ENCODE results near the gene BDKRB2.

BDKRB2 gene

DNA sequence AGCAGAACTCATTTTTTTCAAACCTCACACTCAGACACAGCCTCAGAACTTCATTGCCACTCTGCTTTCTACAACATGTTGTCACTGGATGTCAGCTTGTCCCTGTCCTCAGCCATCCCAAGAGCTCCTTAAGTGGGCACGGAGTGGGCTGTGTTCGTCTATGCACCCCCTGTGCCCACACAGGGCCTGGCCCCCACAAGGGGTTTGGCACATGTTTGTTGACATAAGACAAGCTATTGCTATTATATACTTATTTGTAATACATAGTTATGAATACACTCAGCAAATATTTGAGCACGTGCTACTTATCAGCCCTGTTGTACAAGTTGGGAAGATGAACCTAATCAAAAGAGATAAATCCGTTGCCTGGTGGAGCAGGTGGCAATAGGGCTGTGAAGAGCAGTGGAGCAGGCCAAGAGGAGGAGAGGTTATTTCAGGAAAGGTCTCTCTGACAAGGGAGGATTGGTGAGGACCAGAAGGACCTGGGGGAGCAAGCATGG, 47.1 kb downstream of the BDKRB2 start:
- no peak for ATAC-seq

DNA sequence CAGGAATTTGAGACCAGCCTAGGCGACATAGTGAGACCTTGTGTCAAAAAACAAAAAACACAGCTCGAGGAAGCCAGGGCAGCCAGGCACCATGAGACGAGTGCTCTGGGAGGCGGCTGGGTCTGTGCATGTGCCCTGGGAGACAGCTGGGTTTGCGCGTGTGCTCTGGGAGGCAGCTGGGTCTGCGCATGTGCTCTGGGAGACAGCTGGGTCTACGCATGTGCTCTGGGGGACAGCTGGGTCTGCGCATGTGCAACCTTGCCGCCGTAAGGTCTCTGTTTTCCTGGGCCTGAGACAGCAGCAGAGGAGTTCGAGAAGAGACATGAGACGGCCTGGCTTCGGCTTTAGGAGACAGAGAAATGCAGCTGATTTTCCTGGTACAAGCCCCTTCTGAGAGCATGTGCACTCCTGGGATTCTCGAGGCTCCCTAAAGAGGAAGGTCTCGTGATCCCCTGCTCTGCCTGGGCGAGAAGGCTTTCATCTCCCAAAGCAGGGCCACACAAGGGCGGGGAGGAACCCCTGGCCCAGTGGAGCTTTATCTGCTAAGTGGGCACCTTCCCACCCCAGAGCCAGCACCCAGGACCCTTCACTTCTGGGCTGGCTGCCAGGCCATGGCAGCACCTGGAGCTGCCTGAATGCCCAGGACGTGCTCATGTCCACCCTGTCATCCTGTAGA, 47.8 kb downstream of the BDKRB2 start:
- no peak for ATAC-seq
- peak; percentile 73 for TF ChIP-seq ZFP3 (CRISPR knock-in tag; IDR thresholded peaks at IDR 0.05)
- TF ChIP-seq SNAI2 (CRISPR knock-in tag; IDR thresholded peaks at IDR 0.05) = no peak
- no peak for TF ChIP-seq RARB (CRISPR knock-in tag; IDR thresholded peaks at IDR 0.05)
- TF ChIP-seq, protein P1, sequence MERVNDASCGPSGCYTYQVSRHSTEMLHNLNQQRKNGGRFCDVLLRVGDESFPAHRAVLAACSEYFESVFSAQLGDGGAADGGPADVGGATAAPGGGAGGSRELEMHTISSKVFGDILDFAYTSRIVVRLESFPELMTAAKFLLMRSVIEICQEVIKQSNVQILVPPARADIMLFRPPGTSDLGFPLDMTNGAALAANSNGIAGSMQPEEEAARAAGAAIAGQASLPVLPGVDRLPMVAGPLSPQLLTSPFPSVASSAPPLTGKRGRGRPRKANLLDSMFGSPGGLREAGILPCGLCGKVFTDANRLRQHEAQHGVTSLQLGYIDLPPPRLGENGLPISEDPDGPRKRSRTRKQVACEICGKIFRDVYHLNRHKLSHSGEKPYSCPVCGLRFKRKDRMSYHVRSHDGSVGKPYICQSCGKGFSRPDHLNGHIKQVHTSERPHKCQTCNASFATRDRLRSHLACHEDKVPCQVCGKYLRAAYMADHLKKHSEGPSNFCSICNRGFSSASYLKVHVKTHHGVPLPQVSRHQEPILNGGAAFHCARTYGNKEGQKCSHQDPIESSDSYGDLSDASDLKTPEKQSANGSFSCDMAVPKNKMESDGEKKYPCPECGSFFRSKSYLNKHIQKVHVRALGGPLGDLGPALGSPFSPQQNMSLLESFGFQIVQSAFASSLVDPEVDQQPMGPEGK (CRISPR knock-in tag; IDR thresholded peaks at IDR 0.05; ENCODE audit: borderline replicate concordance) = no peak
- TF ChIP-seq GLIS3 (CRISPR knock-in tag; IDR thresholded peaks at IDR 0.05) = no peak
- TF ChIP-seq ZNF565 (CRISPR knock-in tag; conservative IDR thresholded peaks at IDR 0.05; ENCODE audit: low read depth) = no peak
- no peak for TF ChIP-seq ESRRG (CRISPR knock-in tag; IDR thresholded peaks at IDR 0.05)

More for the DNA sequence above, 47.1 kb downstream of the BDKRB2 start:
- TF ChIP-seq, protein P1 (CRISPR knock-in tag; IDR thresholded peaks at IDR 0.05; ENCODE audit: borderline replicate concordance) = no peak
- TF ChIP-seq ISL1 (CRISPR knock-in tag; IDR thresholded peaks at IDR 0.05) (no peak), ZNF565 (CRISPR knock-in tag; conservative IDR thresholded peaks at IDR 0.05; ENCODE audit: low read depth) (no peak), OSR1 (CRISPR knock-in tag; IDR thresholded peaks at IDR 0.05) (no peak), TCF4 (CRISPR knock-in tag; IDR thresholded peaks at IDR 0.05; ENCODE audit: borderline replicate concordance) (no peak), ZNF70 (CRISPR knock-in tag; IDR thresholded peaks at IDR 0.05) (no peak), RARB (CRISPR knock-in tag; IDR thresholded peaks at IDR 0.05) (no peak), SNAI2 (CRISPR knock-in tag; IDR thresholded peaks at IDR 0.05) (no peak), TOX (CRISPR knock-in tag; IDR thresholded peaks at IDR 0.05; ENCODE audit: borderline replicate concordance) (no peak)

DNA sequence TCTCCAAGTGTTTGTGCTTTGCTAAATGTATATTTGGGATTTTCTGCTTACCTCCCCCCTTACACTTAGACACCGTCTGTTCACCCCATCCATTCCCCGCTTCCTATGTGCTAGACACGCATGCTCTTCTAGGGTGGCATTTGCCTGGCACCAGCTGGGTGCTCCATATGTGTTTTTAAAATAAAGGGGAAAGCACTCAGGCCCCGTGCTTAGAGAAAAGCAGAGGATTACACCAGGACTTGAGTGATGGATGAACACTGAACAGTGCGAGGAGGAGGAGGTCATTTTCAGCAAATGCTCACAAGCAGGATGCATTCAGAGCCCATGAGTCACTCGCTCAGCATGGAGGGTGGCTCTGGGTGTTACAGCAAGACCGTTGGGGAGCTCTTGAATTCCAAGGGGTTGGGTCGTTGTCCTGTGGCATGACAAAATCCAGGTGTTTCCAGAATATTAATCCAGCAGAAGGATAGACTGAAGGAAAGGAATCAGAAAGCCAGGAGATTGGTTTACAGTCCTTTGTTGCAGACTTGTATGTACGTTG, 48.4 kb downstream of the BDKRB2 start:
- TF ChIP-seq ZFP30 (CRISPR knock-in tag; IDR thresholded peaks at IDR 0.05) (no peak), ZFP3 (CRISPR knock-in tag; IDR thresholded peaks at IDR 0.05) (0 out of 2 replicates have a peak, but pooled peaks have one; percentile 5), BACH2 (CRISPR knock-in tag; IDR thresholded peaks at IDR 0.05; ENCODE audit: borderline replicate concordance) (no peak), GLIS3 (CRISPR knock-in tag; IDR thresholded peaks at IDR 0.05) (no peak), ARNTL (CRISPR knock-in tag; IDR thresholded peaks at IDR 0.05; ENCODE audit: borderline replicate concordance, low read depth) (no peak), CSDC2 (CRISPR knock-in tag; IDR thresholded peaks at IDR 0.05) (no peak), ISL1 (CRISPR knock-in tag; IDR thresholded peaks at IDR 0.05) (peak; percentile 50; the same call in 1 of the 2 replicates)
- TF ChIP-seq, protein P2, sequence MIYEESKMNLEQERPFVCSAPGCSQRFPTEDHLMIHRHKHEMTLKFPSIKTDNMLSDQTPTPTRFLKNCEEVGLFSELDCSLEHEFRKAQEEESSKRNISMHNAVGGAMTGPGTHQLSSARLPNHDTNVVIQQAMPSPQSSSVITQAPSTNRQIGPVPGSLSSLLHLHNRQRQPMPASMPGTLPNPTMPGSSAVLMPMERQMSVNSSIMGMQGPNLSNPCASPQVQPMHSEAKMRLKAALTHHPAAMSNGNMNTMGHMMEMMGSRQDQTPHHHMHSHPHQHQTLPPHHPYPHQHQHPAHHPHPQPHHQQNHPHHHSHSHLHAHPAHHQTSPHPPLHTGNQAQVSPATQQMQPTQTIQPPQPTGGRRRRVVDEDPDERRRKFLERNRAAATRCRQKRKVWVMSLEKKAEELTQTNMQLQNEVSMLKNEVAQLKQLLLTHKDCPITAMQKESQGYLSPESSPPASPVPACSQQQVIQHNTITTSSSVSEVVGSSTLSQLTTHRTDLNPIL (CRISPR knock-in tag; IDR thresholded peaks at IDR 0.05; ENCODE audit: low read depth) = no peak
- TF ChIP-seq, protein P1 (CRISPR knock-in tag; IDR thresholded peaks at IDR 0.05; ENCODE audit: borderline replicate concordance) = peak; percentile 48; the same call in 1 of the 2 replicates
- peak; percentile 83 for ATAC-seq

DNA sequence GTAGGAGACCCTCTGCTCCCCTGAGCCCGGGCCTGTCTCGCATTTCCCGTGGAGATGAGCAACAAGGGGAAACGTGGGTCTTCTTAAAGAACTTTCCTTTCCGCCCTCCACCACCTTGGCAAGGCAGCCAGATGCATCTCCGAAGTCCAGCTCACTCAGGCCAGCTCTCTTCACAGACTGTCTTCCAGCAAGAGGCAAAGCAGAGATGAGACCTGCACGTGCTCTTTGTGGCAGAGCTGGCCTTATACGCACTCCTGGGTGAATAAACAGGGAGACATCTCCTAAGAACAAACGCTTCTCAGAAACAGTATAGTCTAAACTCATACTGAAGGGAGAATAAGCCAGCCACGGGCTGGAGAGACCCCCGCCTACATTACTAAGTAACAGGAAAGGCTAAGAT, 50.0 kb downstream of the BDKRB2 start:
- TF ChIP-seq ZFP3 (CRISPR knock-in tag; IDR thresholded peaks at IDR 0.05) = no peak
- TF ChIP-seq ZNF8 (CRISPR knock-in tag; IDR thresholded peaks at IDR 0.05) = no peak
- TF ChIP-seq ZC3H10 (CRISPR knock-in tag; IDR thresholded peaks at IDR 0.05) = no peak
- TF ChIP-seq SNAI2 (CRISPR knock-in tag; IDR thresholded peaks at IDR 0.05) = no peak
- TF ChIP-seq, protein P2 (CRISPR knock-in tag; IDR thresholded peaks at IDR 0.05; ENCODE audit: low read depth) = no peak
- TF ChIP-seq TOX (CRISPR knock-in tag; IDR thresholded peaks at IDR 0.05; ENCODE audit: borderline replicate concordance) = no peak
- TF ChIP-seq, protein P3, sequence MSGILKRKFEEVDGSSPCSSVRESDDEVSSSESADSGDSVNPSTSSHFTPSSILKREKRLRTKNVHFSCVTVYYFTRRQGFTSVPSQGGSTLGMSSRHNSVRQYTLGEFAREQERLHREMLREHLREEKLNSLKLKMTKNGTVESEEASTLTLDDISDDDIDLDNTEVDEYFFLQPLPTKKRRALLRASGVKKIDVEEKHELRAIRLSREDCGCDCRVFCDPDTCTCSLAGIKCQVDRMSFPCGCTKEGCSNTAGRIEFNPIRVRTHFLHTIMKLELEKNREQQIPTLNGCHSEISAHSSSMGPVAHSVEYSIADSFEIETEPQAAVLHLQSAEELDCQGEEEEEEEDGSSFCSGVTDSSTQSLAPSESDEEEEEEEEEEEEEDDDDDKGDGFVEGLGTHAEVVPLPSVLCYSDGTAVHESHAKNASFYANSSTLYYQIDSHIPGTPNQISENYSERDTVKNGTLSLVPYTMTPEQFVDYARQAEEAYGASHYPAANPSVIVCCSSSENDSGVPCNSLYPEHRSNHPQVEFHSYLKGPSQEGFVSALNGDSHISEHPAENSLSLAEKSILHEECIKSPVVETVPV (CRISPR knock-in tag; IDR thresholded peaks at IDR 0.05) = no peak
- no peak for TF ChIP-seq CSDC2 (CRISPR knock-in tag; IDR thresholded peaks at IDR 0.05)
- TF ChIP-seq ARNTL (CRISPR knock-in tag; IDR thresholded peaks at IDR 0.05; ENCODE audit: borderline replicate concordance, low read depth) = no peak
- ATAC-seq = peak; percentile 7; the same call in 1 of the 3 replicates

Measured in SK-N-SH treated with all-trans-retinoic acid at 6 μM for 48 hours (cell line).